Activated CD4-positive, alpha-beta T cell treated with anti-CD3 and anti-CD28 coated beads for 36 hours (primary cell): ENCODE results near the gene IGSF1. TPM values are rescaled to one million over a fixed set of nuclear protein-coding genes. Genes with fewer than 3 reads are reported as not detected.

Source experiments
- ATAC-seq: fragments of 200-7000 bp; cut with Tn5 transposase; one replicate; pipeline ENCODE4 v1.10.0; 2021; ENCODE audit warnings: mild to moderate bottlenecking, moderate library complexity
- CTCF ChIA-PET: fragments of 350-600 bp; sonication (Branson Sonifier 250); formaldehyde crosslinking; loops from one replicate; lab custom pipeline; 2021; ENCODE audit warnings: antibody characterized with exemption; lab: Charles Lee
- POLR2A ChIA-PET: fragments of 350-600 bp; sonication (Branson Sonifier 250); formaldehyde crosslinking; loops from one replicate; lab custom pipeline; 2021; ENCODE audit warnings: antibody characterized with exemption, inconsistent platforms; lab: Charles Lee
- DNase-seq: peaks from one replicate; pipeline ENCODE4 v3.0.0-alpha.2; 2020
- H3K27ac Mint-ChIP-seq: one replicate; pipeline ENCODE4 v1.8.0; 2021; ENCODE audit warnings: mixed read lengths
- H3K27me3 Mint-ChIP-seq: one replicate; pipeline ENCODE4 v1.8.0; 2021; ENCODE audit warnings: mixed read lengths
- H3K36me3 Mint-ChIP-seq: one replicate; pipeline ENCODE4 v1.8.0; 2021; ENCODE audit warnings: low read depth, mixed read lengths
- H3K4me1 Mint-ChIP-seq: one replicate; pipeline ENCODE4 v1.8.0; 2021; ENCODE audit warnings: mixed read lengths
- H3K4me3 Mint-ChIP-seq: one replicate; pipeline ENCODE4 v1.8.0; 2021; ENCODE audit warnings: mild to moderate bottlenecking, moderate library complexity, mixed read lengths
- H3K9me3 Mint-ChIP-seq: one replicate; pipeline ENCODE4 v1.8.0; 2021; ENCODE audit warnings: low read depth, mixed read lengths
- intact Hi-C, 2 experiments: fragments of 100-400 bp; cut with DNase I in 1 of 2; cut with micrococcal nuclease in 1 of 2; formaldehyde crosslinking; loops; one replicate each; pipeline versions ENCODE4 v1.14.2 to v1.15.1; 2022 to 2024; cut with DNase I, micrococcal nuclease
- total RNA-seq, 2 experiments: library from RNA; stranded (reverse); gene quantifications; one replicate each; pipeline ENCODE4 v1.2.3, GENCODE V29; 2021

IGSF1 gene
- total RNA-seq, 2 experiments from 2014 or later = not detected

DNA sequence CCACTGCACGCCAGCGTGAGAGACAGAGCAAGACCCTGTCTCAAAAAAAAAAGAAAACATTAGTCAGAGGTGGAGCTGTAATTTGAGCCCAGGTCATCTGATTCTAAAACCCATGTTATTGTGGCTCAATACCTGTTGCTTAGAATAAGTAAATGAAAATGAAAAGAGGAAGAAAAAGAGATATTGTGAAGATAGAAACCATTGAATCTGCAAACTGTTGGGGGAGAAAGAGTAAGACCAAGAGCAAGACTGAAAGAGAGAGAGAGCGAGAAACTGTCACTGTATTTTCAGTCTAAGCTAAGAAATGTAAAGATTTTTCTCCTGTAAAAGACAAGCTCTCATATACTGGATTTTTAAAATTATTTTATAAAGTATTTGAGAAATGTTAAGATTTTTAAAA, 9.7 kb upstream of the IGSF1 start:
- DNase-seq = no peak

DNA sequence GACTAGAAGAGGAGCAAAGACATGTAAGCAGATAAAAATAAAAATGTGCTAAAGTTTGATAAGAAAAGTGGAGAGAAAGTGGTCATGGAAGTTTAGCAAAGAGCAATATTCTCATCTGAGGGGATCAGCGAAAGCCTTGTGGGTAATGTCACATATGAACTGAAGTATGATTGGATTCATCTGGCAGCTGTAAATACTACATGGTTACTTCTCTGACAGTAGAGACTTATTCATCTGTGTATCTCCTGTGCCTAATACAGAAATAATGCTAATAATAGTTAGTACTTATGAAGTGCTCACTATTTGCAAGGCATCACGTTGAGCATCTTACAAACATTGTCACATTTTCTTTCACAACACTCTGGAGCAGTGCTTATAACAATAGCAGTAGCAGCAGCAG, 8.9 kb upstream of the IGSF1 start:
- ATAC-seq (no peak), DNase-seq (no peak)
- ChIA-PET POLR2A (no interaction called here), CTCF (no interaction called here)
- H3K27me3 Mint-ChIP-seq = no peaks in the 10 kb centered on the region
- no peak overlapping the region for H3K27ac Mint-ChIP-seq
- no peaks in the 10 kb centered on the region for H3K36me3 Mint-ChIP-seq
- intact Hi-C loops = no loop called here
- H3K4me1 Mint-ChIP-seq = no peaks in the 10 kb centered on the region
- H3K9me3 Mint-ChIP-seq = no peaks in the 10 kb centered on the region
- H3K4me3 Mint-ChIP-seq = no peak overlapping the region

More for the DNA sequence above, 9.7 kb upstream of the IGSF1 start:
- POLR2A ChIA-PET = no interaction called here
- ATAC-seq = no peak
- CTCF ChIA-PET = no interaction called here
- Mint-ChIP-seq H3K9me3 (no peaks in the 10 kb centered on the region), H3K27me3 (no peaks in the 10 kb centered on the region), H3K4me3 (no peak overlapping the region), H3K27ac (no peak overlapping the region), H3K36me3 (no peaks in the 10 kb centered on the region), H3K4me1 (no peaks in the 10 kb centered on the region)
- intact Hi-C loops = no loop called here

DNA sequence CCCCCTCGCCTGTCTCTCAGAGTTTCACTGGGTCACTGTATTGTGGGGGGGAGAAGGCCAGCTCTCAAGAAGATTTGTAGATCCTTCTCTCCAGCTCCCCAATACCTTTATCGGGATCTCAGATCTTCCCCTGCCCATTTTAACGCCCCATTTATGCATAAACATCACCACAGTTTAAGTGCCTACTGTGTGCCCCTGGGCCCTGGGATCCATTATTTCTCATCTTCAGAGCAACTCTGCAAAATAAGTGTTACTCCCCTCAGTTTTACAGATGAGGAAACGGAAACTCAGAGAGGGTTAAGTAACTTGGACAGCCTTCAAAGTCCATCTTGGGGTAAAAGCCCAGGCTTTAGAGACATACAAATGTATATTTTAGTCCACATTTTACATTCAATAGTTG, 421 bp upstream of the IGSF1 start:
- Mint-ChIP-seq H3K27me3 (peaks cover 14% of the 10 kb centered on the region), H3K36me3 (no peaks in the 10 kb centered on the region), H3K9me3 (no peaks in the 10 kb centered on the region), H3K27ac (no peak overlapping the region), H3K4me3 (no peak overlapping the region), H3K4me1 (no peaks in the 10 kb centered on the region)
- ChIA-PET CTCF (no interaction called here), POLR2A (no interaction called here)
- no peak for DNase-seq
- no peak for ATAC-seq
- intact Hi-C loops = no loop called here

GRCh38 chrX:131288188-131288587, 918 bp downstream of the IGSF1 start:
- POLR2A ChIA-PET = no interaction called here

GRCh38 chrX:131287560-131288179, 1.4 kb downstream of the IGSF1 start:
- peaks cover 14% of the 10 kb centered on the region for H3K27me3 Mint-ChIP-seq
- no peak for ATAC-seq
- CTCF ChIA-PET = no interaction called here

More at GRCh38 chrX:131288188-131288587, 918 bp downstream of the IGSF1 start:
- ATAC-seq (no peak), DNase-seq (no peak)
- no peak overlapping the region for H3K27ac Mint-ChIP-seq
- intact Hi-C loops = no loop called here
- no peaks in the 10 kb centered on the region for H3K4me1 Mint-ChIP-seq
- H3K36me3 Mint-ChIP-seq = no peaks in the 10 kb centered on the region
- no peak overlapping the region for H3K4me3 Mint-ChIP-seq
- peaks cover 14% of the 10 kb centered on the region for H3K27me3 Mint-ChIP-seq
- CTCF ChIA-PET = no interaction called here
- no peaks in the 10 kb centered on the region for H3K9me3 Mint-ChIP-seq

GRCh38 chrX:131279617-131280016, 9.5 kb downstream of the IGSF1 start:
- CTCF ChIA-PET = no interaction called here
- Mint-ChIP-seq H3K4me1 (no peaks in the 10 kb centered on the region), H3K4me3 (no peak overlapping the region), H3K27ac (no peak overlapping the region), H3K9me3 (no peaks in the 10 kb centered on the region), H3K36me3 (no peaks in the 10 kb centered on the region), H3K27me3 (peaks cover 2% of the 10 kb centered on the region)
- POLR2A ChIA-PET = interaction anchor here (0.7 kb wide), 1 partner anchor 1895 kb away, joined by 3 read pairs; no protein-coding TSS in a partner anchor
- intact Hi-C loops = no loop called here
- ATAC-seq = no peak
- DNase-seq = no peak

More at GRCh38 chrX:131287560-131288179, 1.4 kb downstream of the IGSF1 start:
- POLR2A ChIA-PET = no interaction called here
- intact Hi-C loops = no loop called here
- no peak overlapping the region for H3K27ac Mint-ChIP-seq
- DNase-seq = no peak
- no peaks in the 10 kb centered on the region for H3K4me1 Mint-ChIP-seq
- no peak overlapping the region for H3K4me3 Mint-ChIP-seq
- no peaks in the 10 kb centered on the region for H3K9me3 Mint-ChIP-seq
- H3K36me3 Mint-ChIP-seq = no peaks in the 10 kb centered on the region

DNA sequence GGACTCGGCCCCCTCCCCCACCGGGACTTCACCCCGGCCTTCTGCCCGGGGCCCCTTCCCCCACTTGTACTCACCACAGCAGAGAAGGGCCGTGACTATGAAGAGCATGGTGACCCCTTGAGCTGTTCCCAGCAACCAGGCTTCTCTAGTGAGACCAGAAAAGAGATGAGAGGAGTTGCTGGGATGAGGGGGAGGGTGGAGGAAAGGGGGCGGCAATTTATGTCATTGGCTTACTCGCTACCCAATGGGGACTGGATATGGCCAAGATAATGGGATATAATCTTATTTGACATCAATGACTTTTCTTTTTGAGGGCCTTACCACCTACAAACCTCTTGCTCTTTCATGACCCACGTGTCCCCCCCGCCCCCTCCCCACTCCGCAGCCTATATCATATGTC, 9.9 kb downstream of the IGSF1 start:
- Mint-ChIP-seq H3K9me3 (no peaks in the 10 kb centered on the region), H3K4me1 (no peaks in the 10 kb centered on the region), H3K4me3 (no peak overlapping the region), H3K27ac (no peak overlapping the region), H3K27me3 (peaks cover 2% of the 10 kb centered on the region), H3K36me3 (no peaks in the 10 kb centered on the region)
- no peak for ATAC-seq
- intact Hi-C loops = no loop called here
- ChIA-PET POLR2A (no interaction called here), CTCF (no interaction called here)
- DNase-seq = no peak

- Mint-ChIP-seq H3K9me3 (no peaks in the 10 kb centered on the region), H3K27me3 (peaks cover 2% of the 10 kb centered on the region), H3K4me3 (no peak overlapping the region), H3K36me3 (no peaks in the 10 kb centered on the region), H3K27ac (no peak overlapping the region), H3K4me1 (no peaks in the 10 kb centered on the region)
- intact Hi-C loops = no loop called here
- CTCF ChIA-PET = interaction anchor here (0.7 kb wide), 1 partner anchor 18 kb away, joined by 3 read pairs; no protein-coding TSS in a partner anchor
- no peak for ATAC-seq
- POLR2A ChIA-PET = no interaction called here
- no peak for DNase-seq
Observed at GRCh38 chrX:131277543-131278136, 11.5 kb downstream of the IGSF1 start.

- ChIA-PET CTCF (no interaction called here), POLR2A (no interaction called here)
- Mint-ChIP-seq H3K4me3 (no peak overlapping the region), H3K27me3 (no peaks in the 10 kb centered on the region), H3K27ac (no peak overlapping the region), H3K36me3 (no peaks in the 10 kb centered on the region), H3K9me3 (no peaks in the 10 kb centered on the region), H3K4me1 (no peaks in the 10 kb centered on the region)
- intact Hi-C loops = no loop called here
- DNase-seq (no peak), ATAC-seq (no peak)
Observed at GRCh38 chrX:131273011-131273410, 16.1 kb downstream of the IGSF1 start.

DNA sequence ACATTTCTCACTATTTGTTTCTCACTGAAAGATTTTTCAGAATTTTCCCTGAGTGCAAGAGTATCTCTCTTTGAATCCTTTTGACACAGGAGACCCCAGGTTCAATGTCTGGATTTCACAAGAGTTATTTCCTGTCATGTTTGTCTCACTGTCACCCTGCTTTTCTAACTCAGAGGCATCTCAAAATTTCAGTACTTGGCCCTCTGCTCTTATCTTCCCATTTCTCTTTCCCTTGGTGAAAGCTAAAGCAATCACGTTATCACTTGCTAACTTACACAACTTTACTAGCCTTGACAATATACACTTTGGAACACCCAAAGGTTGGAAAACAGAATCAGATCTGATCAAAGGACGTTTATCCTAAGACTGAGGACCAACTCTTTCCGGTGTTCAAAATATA, 17.3 kb downstream of the IGSF1 start:
- intact Hi-C loops = no loop called here
- H3K27ac Mint-ChIP-seq = no peak overlapping the region
- H3K36me3 Mint-ChIP-seq = no peaks in the 10 kb centered on the region
- no peaks in the 10 kb centered on the region for H3K27me3 Mint-ChIP-seq
- H3K4me1 Mint-ChIP-seq = no peaks in the 10 kb centered on the region
- DNase-seq = no peak
- H3K9me3 Mint-ChIP-seq = no peaks in the 10 kb centered on the region
- no peak overlapping the region for H3K4me3 Mint-ChIP-seq
- ATAC-seq = no peak
- CTCF ChIA-PET = no interaction called here
- POLR2A ChIA-PET = no interaction called here

GRCh38 chrX:131271274-131271673, 17.8 kb downstream of the IGSF1 start:
- POLR2A ChIA-PET = no interaction called here
- DNase-seq = no peak

DNA sequence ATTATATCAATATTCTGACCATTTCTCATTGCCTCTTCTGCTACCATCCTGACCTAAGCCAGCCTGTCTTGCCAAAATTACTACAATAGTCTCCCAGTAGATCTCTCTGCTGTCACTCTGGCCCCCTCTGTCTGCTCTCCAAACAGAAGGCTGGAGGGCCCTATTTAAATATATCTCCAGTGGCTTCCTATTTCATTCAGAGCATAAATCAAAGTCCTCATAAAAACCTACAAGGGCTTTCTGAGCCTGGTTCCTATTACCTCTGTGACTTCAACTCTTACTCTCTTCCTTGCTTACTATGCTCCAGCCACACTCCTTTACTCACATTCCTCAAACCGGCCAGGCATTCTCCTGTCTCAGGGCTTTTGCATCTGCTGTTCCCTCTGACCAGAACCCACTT, 19.0 kb downstream of the IGSF1 start:
- ChIA-PET POLR2A (no interaction called here), CTCF (no interaction called here)
- H3K36me3 Mint-ChIP-seq = no peaks in the 10 kb centered on the region
- H3K9me3 Mint-ChIP-seq = no peaks in the 10 kb centered on the region
- no peak overlapping the region for H3K27ac Mint-ChIP-seq
- no peaks in the 10 kb centered on the region for H3K4me1 Mint-ChIP-seq
- no peak overlapping the region for H3K4me3 Mint-ChIP-seq
- ATAC-seq (no peak), DNase-seq (no peak)
- no peaks in the 10 kb centered on the region for H3K27me3 Mint-ChIP-seq
- intact Hi-C loops = no loop called here

More at GRCh38 chrX:131271274-131271673, 17.8 kb downstream of the IGSF1 start:
- Mint-ChIP-seq H3K27me3 (no peaks in the 10 kb centered on the region), H3K4me1 (no peaks in the 10 kb centered on the region), H3K27ac (no peak overlapping the region), H3K9me3 (no peaks in the 10 kb centered on the region), H3K4me3 (no peak overlapping the region), H3K36me3 (no peaks in the 10 kb centered on the region)
- no peak for ATAC-seq
- CTCF ChIA-PET = no interaction called here
- intact Hi-C loops = no loop called here
